ENCODE measurements around the gene RING1.

- TF ChIP-seq EZH2 (IDR thresholded peaks at IDR 0.05; ENCODE audit: borderline replicate concordance, low read length) (no peak), CTCF (IDR thresholded peaks at IDR 0.05; ENCODE audit: low read length) (0 out of 2 replicates have a peak, but pooled peaks have one; percentile 20)
Measured at GRCh38 chr6:33248932-33249731, 40.8 kb downstream of the RING1 start.
